T-helper 17 cell (primary cell): ENCODE measurements around the gene TMEM87B. TPM values are rescaled to one million over a fixed set of nuclear protein-coding genes. Genes with fewer than 3 reads are reported as not detected.
"Not testable (repeated sequence)": the region's sequence is repeated elsewhere in the genome, so short reads cannot be mapped to it uniquely, and the experiment has no call there.

ENCODE experiments used
- ATAC-seq: fragments of 150-1000 bp; cut with Tn5 transposase; 2 replicates; pipeline ENCODE4 v1.10.0; 2021; ENCODE audit warnings: mild to moderate bottlenecking, moderate library complexity
- DNase-seq, 3 donors: peaks; one replicate each; pipeline versions ENCODE4 v3.0.0 to v3.0.0-alpha.2; 2020 to 2021
- H3K9me3 ChIP-seq: one replicate; pipeline ENCODE4 v1.7.0; 2013; ENCODE audit warnings: low read length, mild to moderate bottlenecking; ENCODE audit not compliant: control insufficient read depth, poor library complexity, severe bottlenecking
- H3K27ac Mint-ChIP-seq: one replicate; pipeline ENCODE4 v1.8.0; 2022; ENCODE audit warnings: mild to moderate bottlenecking, moderate library complexity, mixed read lengths
- H3K27me3 Mint-ChIP-seq: one replicate; pipeline ENCODE4 v1.8.0; 2022; ENCODE audit warnings: mixed read lengths
- H3K36me3 Mint-ChIP-seq: one replicate; pipeline ENCODE4 v1.8.0; 2022; ENCODE audit warnings: low read depth, mixed read lengths
- H3K4me1 Mint-ChIP-seq: one replicate; pipeline ENCODE4 v1.8.0; 2022; ENCODE audit warnings: mild to moderate bottlenecking, mixed read lengths
- H3K4me3 Mint-ChIP-seq: one replicate; pipeline ENCODE4 v1.8.0; 2022; ENCODE audit warnings: mild to moderate bottlenecking, moderate library complexity, mixed read lengths
- total RNA-seq, 4 donors: library from RNA in 2 of 4; stranded (reverse) in 2 of 4; gene quantifications; one replicate each; pipeline ENCODE4 v1.2.3 and lab custom pipeline; 2022 to 2026

The TMEM87B gene
- total RNA-seq, 2 donors from 2014 or later = 16.3 to 23.1 TPM

- H3K27ac Mint-ChIP-seq, H3K4me1 Mint-ChIP-seq, H3K27me3 Mint-ChIP-seq, H3K36me3 Mint-ChIP-seq, ATAC-seq, H3K4me3 Mint-ChIP-seq, H3K9me3 ChIP-seq, DNase-seq: not testable (repeated sequence)
Observed at GRCh38 chr2:112040066-112040465, 15.0 kb upstream of the TMEM87B start.

GRCh38 chr2:112041460-112041859 lies 13.6 kb upstream of the TMEM87B start:
- H3K27me3 Mint-ChIP-seq, DNase-seq, H3K4me3 Mint-ChIP-seq, H3K9me3 ChIP-seq, H3K27ac Mint-ChIP-seq, ATAC-seq, H3K36me3 Mint-ChIP-seq, H3K4me1 Mint-ChIP-seq: not testable (repeated sequence)

- no peaks in the 10 kb centered on the region for H3K9me3 ChIP-seq
- no peaks in the 10 kb centered on the region for H3K4me1 Mint-ChIP-seq
- H3K27ac Mint-ChIP-seq = no peak overlapping the region
- peaks cover 8% of the 10 kb centered on the region for H3K27me3 Mint-ChIP-seq
- H3K4me3 Mint-ChIP-seq = no peak overlapping the region
- H3K36me3 Mint-ChIP-seq = peaks cover 3% of the 10 kb centered on the region
- no peak for ATAC-seq
- DNase-seq = no peak
Observed at GRCh38 chr2:112045446-112046014, 9.5 kb upstream of the TMEM87B start.

GRCh38 chr2:112046231-112046630 lies 8.8 kb upstream of the TMEM87B start:
- H3K9me3 ChIP-seq = no peaks in the 10 kb centered on the region
- H3K4me3 Mint-ChIP-seq = no peak overlapping the region
- ATAC-seq (no peak), DNase-seq (no peak)
- no peaks in the 10 kb centered on the region for H3K4me1 Mint-ChIP-seq
- H3K27ac Mint-ChIP-seq = no peak overlapping the region
- peaks cover 8% of the 10 kb centered on the region for H3K27me3 Mint-ChIP-seq
- peaks cover 3% of the 10 kb centered on the region for H3K36me3 Mint-ChIP-seq

- H3K4me1 Mint-ChIP-seq = no peaks in the 10 kb centered on the region
- no peak for ATAC-seq
- DNase-seq = no peak
- H3K36me3 Mint-ChIP-seq = peaks cover 3% of the 10 kb centered on the region
- H3K9me3 ChIP-seq = no peaks in the 10 kb centered on the region
- H3K4me3 Mint-ChIP-seq = peak overlapping the region; percentile 55
- no peak overlapping the region for H3K27ac Mint-ChIP-seq
- H3K27me3 Mint-ChIP-seq = peaks cover 8% of the 10 kb centered on the region
Observed at GRCh38 chr2:112047537-112048235, 7.4 kb upstream of the TMEM87B start.

GRCh38 chr2:112048236-112048592 lies 6.9 kb upstream of the TMEM87B start:
- Mint-ChIP-seq H3K4me1 (no peaks in the 10 kb centered on the region), H3K4me3 (no peak overlapping the region), H3K27ac (no peak overlapping the region), H3K27me3 (peaks cover 8% of the 10 kb centered on the region), H3K36me3 (peaks cover 3% of the 10 kb centered on the region)
- DNase-seq (no peak), ATAC-seq (no peak)
- no peaks in the 10 kb centered on the region for H3K9me3 ChIP-seq

- DNase-seq (no peak), ATAC-seq (peak; percentile 86)
- no peaks in the 10 kb centered on the region for H3K9me3 ChIP-seq
- Mint-ChIP-seq H3K4me3 (no peak overlapping the region), H3K36me3 (peaks cover 3% of the 10 kb centered on the region), H3K27ac (no peak overlapping the region), H3K4me1 (peaks cover 5% of the 10 kb centered on the region), H3K27me3 (peaks cover 8% of the 10 kb centered on the region)
Observed at GRCh38 chr2:112048887-112049286, 6.2 kb upstream of the TMEM87B start.

GRCh38 chr2:112050316-112050715 lies 4.8 kb upstream of the TMEM87B start:
- no peak overlapping the region for H3K4me3 Mint-ChIP-seq
- peaks cover 8% of the 10 kb centered on the region for H3K27me3 Mint-ChIP-seq
- peaks cover 5% of the 10 kb centered on the region for H3K4me1 Mint-ChIP-seq
- H3K27ac Mint-ChIP-seq = no peak overlapping the region
- H3K36me3 Mint-ChIP-seq = peaks cover 2% of the 10 kb centered on the region
- H3K9me3 ChIP-seq = no peaks in the 10 kb centered on the region
- ATAC-seq = no peak
- DNase-seq = no peak

GRCh38 chr2:112053917-112054846 lies 887 bp upstream of the TMEM87B start:
- Mint-ChIP-seq H3K36me3 (peaks cover 7% of the 10 kb centered on the region), H3K4me3 (peak overlapping the region; percentile 95), H3K27ac (peak overlapping the region; percentile 84), H3K4me1 (peaks cover 27% of the 10 kb centered on the region), H3K27me3 (no peaks in the 10 kb centered on the region)
- DNase-seq (peak; percentile 94 to 98 (median 98)), ATAC-seq (peak; percentile 68)
- no peaks in the 10 kb centered on the region for H3K9me3 ChIP-seq

GRCh38 chr2:112055730-112056625 lies 909 bp downstream of the TMEM87B start:
- no peak for ATAC-seq
- H3K4me1 Mint-ChIP-seq = peaks cover 30% of the 10 kb centered on the region
- H3K9me3 ChIP-seq = no peaks in the 10 kb centered on the region
- H3K4me3 Mint-ChIP-seq = peak overlapping the region; percentile 90
- no peaks in the 10 kb centered on the region for H3K27me3 Mint-ChIP-seq
- peak overlapping the region; percentile 92 for H3K27ac Mint-ChIP-seq
- DNase-seq = peak in 2 of 3 donors; percentile 13 to 19
- peaks cover 9% of the 10 kb centered on the region for H3K36me3 Mint-ChIP-seq

GRCh38 chr2:112056626-112056987 lies 1.5 kb downstream of the TMEM87B start:
- peak overlapping the region; percentile 92 for H3K27ac Mint-ChIP-seq
- H3K36me3 Mint-ChIP-seq = peaks cover 9% of the 10 kb centered on the region
- H3K4me3 Mint-ChIP-seq = peak overlapping the region; percentile 90
- no peaks in the 10 kb centered on the region for H3K27me3 Mint-ChIP-seq
- no peaks in the 10 kb centered on the region for H3K9me3 ChIP-seq
- H3K4me1 Mint-ChIP-seq = peaks cover 32% of the 10 kb centered on the region
- no peak for DNase-seq
- no peak for ATAC-seq

- H3K9me3 ChIP-seq = no peaks in the 10 kb centered on the region
- no peak overlapping the region for H3K4me3 Mint-ChIP-seq
- ATAC-seq = no peak
- H3K4me1 Mint-ChIP-seq = peaks cover 38% of the 10 kb centered on the region
- H3K36me3 Mint-ChIP-seq = peaks cover 17% of the 10 kb centered on the region
- H3K27me3 Mint-ChIP-seq = no peaks in the 10 kb centered on the region
- DNase-seq = no peak
- H3K27ac Mint-ChIP-seq = peak overlapping the region; percentile 75
Observed at GRCh38 chr2:112059671-112060070, 4.6 kb downstream of the TMEM87B start.
